ENCODE results near the gene ASS1. TPM values are rescaled to one million over a fixed set of nuclear protein-coding genes. Genes with fewer than 3 reads are reported as not detected.

The ASS1 gene
- total RNA-seq, 1 donor from 2014 or later: 45.6 TPM

GRCh38 chr9:130487500-130487899 lies 42.7 kb downstream of the ASS1 start:
- DNase-seq (ENCODE audit: low read depth): no peak
- no peaks in the 10 kb centered on the region for H3K36me3 ChIP-seq (ENCODE audit: control insufficient read depth, insufficient read depth, low read length)
- H3K27me3 ChIP-seq (ENCODE audit: control insufficient read depth, insufficient read depth, low read length): peaks cover 17% of the 10 kb centered on the region
- no peak for TF ChIP-seq CTCF (IDR thresholded peaks at IDR 0.05; ENCODE audit: insufficient read depth, low read length, poor library complexity, severe bottlenecking)
- no peak overlapping the region for H3K4me3 ChIP-seq (ENCODE audit: low read depth, low read length)

DNA sequence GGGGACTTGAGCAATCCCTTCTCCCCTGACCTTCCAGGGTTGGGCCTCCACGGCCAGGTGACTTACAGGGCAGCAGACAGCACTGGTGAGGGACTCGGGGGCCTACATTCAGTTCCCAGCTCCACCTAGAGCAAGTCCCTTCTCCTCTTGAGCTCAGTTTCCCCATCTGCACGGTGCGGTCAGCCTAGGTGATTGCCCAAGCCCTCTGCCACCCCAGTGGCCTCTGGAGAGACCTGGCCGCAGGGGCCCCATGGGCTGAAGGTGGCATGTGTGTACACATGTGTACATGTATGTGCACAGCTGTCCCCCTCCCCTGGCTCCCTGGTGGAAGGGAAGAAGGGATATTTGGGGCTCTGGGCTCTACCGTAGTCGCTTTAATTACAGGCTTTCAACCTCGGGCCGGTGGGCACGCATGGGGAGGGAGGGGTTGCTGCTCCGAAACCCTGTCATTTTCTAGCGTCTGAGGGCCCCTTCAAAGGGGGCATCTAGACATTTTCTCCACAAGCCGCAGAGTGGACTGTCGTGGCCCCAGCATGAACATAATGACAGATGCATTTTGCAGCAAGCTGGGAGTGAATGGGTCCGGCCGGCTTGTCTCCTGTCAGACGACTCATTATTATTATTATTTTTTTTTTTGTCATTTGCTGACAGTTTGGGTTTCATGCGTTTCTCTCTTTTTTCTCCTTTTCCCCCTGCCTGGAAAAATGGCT lies 44.0 kb downstream of the ASS1 start:
- no peaks in the 10 kb centered on the region for H3K36me3 ChIP-seq (ENCODE audit: control insufficient read depth, insufficient read depth, low read length)
- no peak for TF ChIP-seq CTCF (IDR thresholded peaks at IDR 0.05; ENCODE audit: insufficient read depth, low read length, poor library complexity, severe bottlenecking)

GRCh38 chr9:130490981-130491380 lies 46.2 kb downstream of the ASS1 start:
- no peaks in the 10 kb centered on the region for H3K36me3 ChIP-seq (ENCODE audit: control insufficient read depth, insufficient read depth, low read length)
- no peaks in the 10 kb centered on the region for H3K27me3 ChIP-seq (ENCODE audit: control insufficient read depth, insufficient read depth, low read length)
- H3K4me3 ChIP-seq (ENCODE audit: low read depth, low read length): no peak overlapping the region
- no peak for TF ChIP-seq CTCF (IDR thresholded peaks at IDR 0.05; ENCODE audit: insufficient read depth, low read length, poor library complexity, severe bottlenecking)
- no peak for DNase-seq (ENCODE audit: low read depth)

More for the DNA sequence above, 44.0 kb downstream of the ASS1 start:
- H3K27me3 ChIP-seq (ENCODE audit: control insufficient read depth, insufficient read depth, low read length): peaks cover 9% of the 10 kb centered on the region
- no peak overlapping the region for H3K4me3 ChIP-seq (ENCODE audit: low read depth, low read length)
- no peak for DNase-seq (ENCODE audit: low read depth)

- Histone ChIP-seq H3K27me3 (ENCODE audit: control insufficient read depth, insufficient read depth, low read length) (no peaks in the 10 kb centered on the region), H3K36me3 (ENCODE audit: control insufficient read depth, insufficient read depth, low read length) (no peaks in the 10 kb centered on the region), H3K4me3 (ENCODE audit: low read depth, low read length) (no peak overlapping the region)
- DNase-seq (ENCODE audit: low read depth): no peak
- no peak for TF ChIP-seq CTCF (IDR thresholded peaks at IDR 0.05; ENCODE audit: insufficient read depth, low read length, poor library complexity, severe bottlenecking)
These were observed 47.2 kb downstream of the ASS1 start for GRCh38 chr9:130491830-130492482.

- no peaks in the 10 kb centered on the region for H3K36me3 ChIP-seq (ENCODE audit: control insufficient read depth, insufficient read depth, low read length)
- TF ChIP-seq CTCF (IDR thresholded peaks at IDR 0.05; ENCODE audit: insufficient read depth, low read length, poor library complexity, severe bottlenecking): no peak
- no peak overlapping the region for H3K4me3 ChIP-seq (ENCODE audit: low read depth, low read length)
- DNase-seq (ENCODE audit: low read depth): no peak
- no peaks in the 10 kb centered on the region for H3K27me3 ChIP-seq (ENCODE audit: control insufficient read depth, insufficient read depth, low read length)
These were observed 48.3 kb downstream of the ASS1 start for GRCh38 chr9:130493021-130493420.

All from kidney epithelial cell (primary cell).